SJSA1 (cell line): ENCODE data around the gene TMEM184C. TPM values are rescaled to one million over a fixed set of nuclear protein-coding genes. Genes with fewer than 3 reads are reported as not detected.
A peak's percentile ranks its signal among the peaks of the same experiment; 100 is the strongest.

Source experiments
- DNase-seq, 2 experiments: peaks; one replicate each; pipeline ENCODE4 v3.0.0-alpha.2; 2015 to 2020; ENCODE audit warnings: low spot score in 2 of 2, low read depth in 1 of 2
- H3K27ac ChIP-seq: fragments of 250-450 bp; sonication (Bioruptor Pico); 2 replicates; pipeline ENCODE4 v1.5.1; 2020; ENCODE audit warnings: mild to moderate bottlenecking, moderate library complexity
- H3K27me3 ChIP-seq: fragments of 250-450 bp; sonication (Bioruptor Pico); replicated peaks from 2 replicates; pipeline ENCODE4 v1.5.1; 2020; ENCODE audit warnings: mild to moderate bottlenecking, moderate library complexity
- H3K36me3 ChIP-seq: fragments of 250-450 bp; sonication (Bioruptor Pico); 2 replicates; pipeline ENCODE4 v1.5.1; 2020; ENCODE audit warnings: mild to moderate bottlenecking
- H3K4me1 ChIP-seq: fragments of 250-450 bp; sonication (Bioruptor Pico); replicated peaks from 2 replicates; pipeline ENCODE4 v1.6.1; 2021; ENCODE audit warnings: mild to moderate bottlenecking
- H3K4me3 ChIP-seq: fragments of 250-450 bp; sonication (Bioruptor Pico); 2 replicates; pipeline ENCODE4 v1.5.1; 2020; ENCODE audit warnings: mild to moderate bottlenecking
- H3K9me3 ChIP-seq: fragments of 250-450 bp; sonication (Bioruptor Pico); replicated peaks from 2 replicates; pipeline ENCODE4 v1.5.1; 2020; ENCODE audit warnings: mild to moderate bottlenecking
- total RNA-seq: library from RNA; depleted of rRNA; stranded (reverse); fragments of >200 nt; shearing (Covaris generic); gene quantifications from 2 replicates; pipeline ENCODE4 v1.2.3, GENCODE V29; 2014

TMEM184C gene
- total RNA-seq, 1 experiment from 2014 or later: 31.4 TPM

DNA sequence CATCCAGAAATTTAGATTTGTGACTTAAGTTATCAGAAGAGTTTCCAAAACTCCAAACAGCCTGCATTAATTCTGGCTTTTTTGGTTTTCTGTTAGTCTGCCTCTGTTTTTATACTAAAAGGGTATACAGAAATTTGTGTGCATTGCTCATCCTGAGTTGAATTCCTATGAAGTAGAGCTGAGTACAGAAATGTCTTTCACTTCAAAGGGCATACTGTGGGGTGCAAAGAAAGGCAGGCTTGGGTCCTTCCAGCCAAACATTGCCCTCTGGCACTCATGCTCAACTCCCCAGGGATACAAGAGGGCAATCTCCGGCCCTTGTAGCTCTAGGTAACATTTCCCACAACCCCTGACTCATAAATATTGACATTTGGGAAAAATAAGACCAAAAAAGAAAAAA, 27.6 kb upstream of the TMEM184C start:
- Histone ChIP-seq H3K4me3 (no peak overlapping the region), H3K27me3 (no peaks in the 10 kb centered on the region), H3K4me1 (no peaks in the 10 kb centered on the region), H3K27ac (no peak overlapping the region), H3K36me3 (no peaks in the 10 kb centered on the region), H3K9me3 (no peaks in the 10 kb centered on the region)
- DNase-seq: no peak

DNA sequence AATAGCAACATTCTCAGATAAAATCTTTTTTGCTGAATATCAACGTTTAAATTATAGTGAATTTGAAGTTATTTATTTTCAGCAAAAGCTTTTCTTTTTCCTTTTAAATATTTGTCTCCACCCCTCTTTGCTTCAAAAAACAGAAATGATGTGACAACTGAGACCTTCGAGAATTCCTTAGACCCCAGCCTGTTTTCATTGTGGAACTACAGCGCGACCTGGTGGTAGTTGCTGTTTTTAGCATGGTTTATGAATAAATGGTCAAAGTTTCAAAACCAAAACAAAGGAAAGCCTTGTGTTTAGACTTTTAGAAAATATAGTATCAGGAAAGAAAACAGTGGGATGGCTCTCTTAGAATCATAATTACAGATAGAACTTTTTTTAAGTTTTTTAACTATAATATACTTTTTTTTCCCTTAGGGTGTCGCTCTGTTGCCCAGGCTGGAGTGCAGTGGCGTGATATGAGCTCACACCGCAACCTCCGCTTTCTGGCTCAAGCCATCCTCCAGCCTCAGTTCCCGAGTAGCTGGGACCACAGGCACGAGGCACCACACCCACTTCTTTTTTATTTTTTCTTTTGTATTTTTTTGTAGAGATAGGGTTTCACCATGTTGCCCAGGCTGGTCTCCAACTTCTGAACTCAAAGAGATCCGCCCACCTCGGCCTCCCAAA, 26.8 kb upstream of the TMEM184C start:
- no peaks in the 10 kb centered on the region for H3K27me3 ChIP-seq
- no peaks in the 10 kb centered on the region for H3K4me1 ChIP-seq
- no peaks in the 10 kb centered on the region for H3K36me3 ChIP-seq
- peak; percentile 54 to 68 for DNase-seq
- H3K27ac ChIP-seq: no peak overlapping the region
- H3K4me3 ChIP-seq: no peak overlapping the region
- H3K9me3 ChIP-seq: no peaks in the 10 kb centered on the region

DNA sequence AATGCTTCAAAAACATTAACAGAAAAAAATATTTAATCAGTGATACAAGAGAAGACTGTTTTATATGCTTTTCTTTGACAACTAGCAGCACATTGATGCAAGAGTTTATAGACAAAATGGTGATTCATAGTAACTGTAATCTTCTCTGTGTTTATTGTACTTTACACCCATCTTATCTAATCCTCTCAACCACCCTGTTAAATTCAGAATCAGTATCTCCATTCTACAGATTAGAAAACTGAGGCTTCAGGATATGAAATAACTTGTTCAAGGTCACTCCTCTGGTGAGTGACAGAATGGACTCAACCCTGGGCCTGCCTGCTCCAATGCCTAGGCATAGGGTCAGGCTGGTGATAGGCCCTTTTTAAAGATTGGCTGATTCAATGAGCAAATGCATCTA, 26.1 kb upstream of the TMEM184C start:
- Histone ChIP-seq H3K9me3 (no peaks in the 10 kb centered on the region), H3K4me3 (no peak overlapping the region), H3K36me3 (no peaks in the 10 kb centered on the region), H3K27me3 (no peaks in the 10 kb centered on the region), H3K4me1 (no peaks in the 10 kb centered on the region), H3K27ac (no peak overlapping the region)
- DNase-seq: no peak

DNA sequence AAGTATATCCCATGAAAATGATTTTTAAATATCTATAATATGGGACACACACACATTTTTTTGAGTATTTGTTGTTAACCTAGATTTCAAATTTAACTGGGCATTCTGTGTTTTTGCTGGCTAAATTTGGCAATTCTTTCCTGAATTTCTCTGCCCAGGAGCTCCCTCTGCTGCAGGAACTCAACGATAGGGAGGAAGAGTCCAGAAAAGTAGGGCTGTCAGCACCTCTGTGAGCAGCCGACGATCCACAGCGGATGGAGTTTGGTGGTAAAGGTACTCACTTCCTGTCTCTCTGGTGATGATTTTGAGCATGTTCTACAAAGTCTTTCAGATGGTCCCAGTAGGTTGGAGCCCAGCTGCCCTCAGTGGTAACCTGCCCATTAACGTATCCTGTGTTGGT, 23.1 kb upstream of the TMEM184C start:
- no peaks in the 10 kb centered on the region for H3K27me3 ChIP-seq
- no peaks in the 10 kb centered on the region for H3K9me3 ChIP-seq
- peaks cover 10% of the 10 kb centered on the region for H3K4me1 ChIP-seq
- H3K4me3 ChIP-seq: no peak overlapping the region
- H3K27ac ChIP-seq: no peak overlapping the region
- no peaks in the 10 kb centered on the region for H3K36me3 ChIP-seq
- DNase-seq: no peak

DNA sequence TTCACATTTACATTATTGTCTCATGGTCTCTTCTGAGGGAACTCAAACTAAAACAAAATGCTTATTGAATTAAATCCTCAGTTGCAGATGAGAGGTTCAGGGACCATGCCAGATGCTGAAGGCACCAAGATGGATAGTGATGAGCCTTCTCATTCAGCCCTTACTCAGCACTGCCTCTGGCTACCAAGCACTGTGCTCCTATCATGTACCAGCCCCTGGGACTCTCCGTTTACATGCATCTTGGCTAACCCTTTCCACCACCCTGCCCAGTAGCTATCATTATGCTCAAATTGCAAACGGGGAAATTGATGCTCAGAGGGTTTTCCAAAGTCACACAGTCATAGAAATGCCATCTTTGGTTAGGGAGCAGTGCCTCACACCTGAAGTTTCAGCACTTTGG, 22.6 kb upstream of the TMEM184C start:
- no peak for DNase-seq
- no peak overlapping the region for H3K27ac ChIP-seq
- no peak overlapping the region for H3K4me3 ChIP-seq
- H3K4me1 ChIP-seq: peaks cover 12% of the 10 kb centered on the region
- no peaks in the 10 kb centered on the region for H3K36me3 ChIP-seq
- no peaks in the 10 kb centered on the region for H3K9me3 ChIP-seq
- H3K27me3 ChIP-seq: no peaks in the 10 kb centered on the region

DNA sequence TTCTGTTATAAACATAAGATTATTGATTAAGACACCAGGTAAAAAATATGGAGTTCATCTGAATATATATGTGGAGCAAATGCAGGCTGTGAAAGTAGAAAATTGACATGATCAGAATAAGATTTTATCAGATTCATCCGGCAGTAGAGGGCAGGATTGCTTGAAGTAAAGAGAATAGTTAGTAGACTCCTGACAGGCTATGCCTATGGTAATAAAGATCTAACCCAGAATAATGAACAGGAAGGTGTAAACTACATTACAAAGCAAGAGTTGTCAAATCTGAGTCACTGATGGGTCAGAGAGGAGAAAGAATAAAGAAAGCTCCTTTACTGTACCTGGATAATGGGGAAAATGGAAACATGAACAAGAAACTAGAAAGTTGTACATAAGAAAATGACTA, 20.8 kb upstream of the TMEM184C start:
- Histone ChIP-seq H3K4me3 (no peak overlapping the region), H3K9me3 (no peaks in the 10 kb centered on the region), H3K4me1 (peaks cover 18% of the 10 kb centered on the region), H3K27me3 (no peaks in the 10 kb centered on the region), H3K27ac (no peak overlapping the region), H3K36me3 (no peaks in the 10 kb centered on the region)
- no peak for DNase-seq

DNA sequence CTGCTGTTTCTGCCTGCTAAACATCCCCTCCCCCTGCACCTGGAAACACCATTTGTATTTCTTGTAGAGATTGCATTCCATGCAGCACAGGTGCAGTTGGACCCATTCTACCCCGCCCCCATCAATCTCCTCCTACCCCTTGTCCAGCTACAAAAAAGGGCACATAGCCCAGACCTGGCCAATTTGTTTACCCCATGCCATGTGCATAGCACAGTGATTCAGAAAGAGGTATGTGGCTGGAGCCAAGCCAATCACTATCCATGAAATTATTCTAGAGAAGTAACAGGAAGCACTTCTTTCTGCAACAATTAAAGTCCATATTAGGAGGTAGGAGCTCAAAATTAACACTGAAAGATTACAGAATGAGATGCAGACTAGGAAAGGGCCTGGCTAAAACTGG, 20.2 kb upstream of the TMEM184C start:
- H3K36me3 ChIP-seq: no peaks in the 10 kb centered on the region
- no peaks in the 10 kb centered on the region for H3K27me3 ChIP-seq
- peak; percentile 51 to 61 for DNase-seq
- H3K9me3 ChIP-seq: no peaks in the 10 kb centered on the region
- no peak overlapping the region for H3K27ac ChIP-seq
- H3K4me1 ChIP-seq: peaks cover 18% of the 10 kb centered on the region
- no peak overlapping the region for H3K4me3 ChIP-seq

DNA sequence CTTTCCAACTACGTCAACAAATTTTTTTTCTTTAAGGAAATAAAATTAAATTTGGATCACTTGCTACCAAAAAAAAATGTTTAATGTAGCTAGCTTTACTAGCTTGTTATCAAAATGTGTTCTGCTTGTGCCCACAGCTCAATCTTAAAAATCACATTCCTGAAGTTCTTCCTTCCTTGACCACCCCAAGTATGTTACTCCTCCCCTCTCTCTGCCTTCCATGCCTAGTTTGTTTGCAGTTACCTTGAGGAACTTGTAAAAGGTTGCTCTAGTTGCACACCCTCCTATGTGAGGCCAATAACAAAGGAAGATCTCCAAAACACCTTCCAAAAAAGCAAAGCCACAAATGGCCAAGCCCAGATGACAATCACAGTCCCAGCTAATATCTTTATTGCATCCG, 19.6 kb upstream of the TMEM184C start:
- no peak overlapping the region for H3K4me3 ChIP-seq
- H3K9me3 ChIP-seq: no peaks in the 10 kb centered on the region
- no peaks in the 10 kb centered on the region for H3K27me3 ChIP-seq
- H3K27ac ChIP-seq: no peak overlapping the region
- no peaks in the 10 kb centered on the region for H3K36me3 ChIP-seq
- DNase-seq: no peak
- H3K4me1 ChIP-seq: peaks cover 18% of the 10 kb centered on the region

DNA sequence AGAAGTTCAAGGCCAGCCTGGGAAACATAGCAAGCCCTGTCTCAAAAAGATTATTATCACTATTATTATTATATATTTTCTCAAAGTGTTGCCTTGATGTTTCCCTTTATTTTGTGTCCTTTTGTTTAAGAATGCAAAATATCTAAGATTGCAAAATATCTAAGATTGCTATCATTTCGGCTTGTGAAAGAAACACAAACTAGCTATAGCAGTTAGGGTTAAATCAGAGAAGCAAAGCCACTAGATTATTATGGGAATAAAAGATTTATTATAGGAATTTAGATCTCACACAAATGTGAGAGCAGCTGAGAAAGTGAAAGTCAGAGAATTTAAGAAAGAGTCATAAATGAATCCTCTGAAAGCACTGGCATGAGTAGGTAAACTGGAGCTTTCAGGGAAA, 18.0 kb upstream of the TMEM184C start:
- Histone ChIP-seq H3K27me3 (no peaks in the 10 kb centered on the region), H3K9me3 (no peaks in the 10 kb centered on the region), H3K4me3 (no peak overlapping the region), H3K27ac (no peak overlapping the region), H3K36me3 (no peaks in the 10 kb centered on the region), H3K4me1 (peaks cover 18% of the 10 kb centered on the region)
- no peak for DNase-seq

DNA sequence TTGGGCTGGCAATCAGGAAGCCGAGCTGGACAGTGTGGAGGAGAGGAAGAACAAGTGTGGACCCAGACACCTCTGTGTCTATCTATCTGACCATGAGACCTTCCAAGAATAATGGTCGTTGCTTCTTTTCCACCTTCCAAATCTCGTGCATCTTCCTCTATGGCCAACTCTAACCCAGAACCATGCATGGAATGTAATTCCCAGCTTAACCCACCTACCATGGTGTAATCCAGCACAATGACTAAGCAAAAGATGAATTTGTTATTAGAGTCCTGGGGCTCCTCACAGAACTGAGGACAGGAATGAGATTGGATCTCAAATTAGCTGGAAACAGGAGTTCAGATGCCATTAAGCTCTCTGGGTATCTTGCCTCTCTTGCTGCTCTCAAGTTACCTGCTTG, 17.4 kb upstream of the TMEM184C start:
- Histone ChIP-seq H3K4me1 (peaks cover 18% of the 10 kb centered on the region), H3K4me3 (no peak overlapping the region), H3K27ac (no peak overlapping the region), H3K9me3 (no peaks in the 10 kb centered on the region), H3K36me3 (no peaks in the 10 kb centered on the region), H3K27me3 (no peaks in the 10 kb centered on the region)
- no peak for DNase-seq

DNA sequence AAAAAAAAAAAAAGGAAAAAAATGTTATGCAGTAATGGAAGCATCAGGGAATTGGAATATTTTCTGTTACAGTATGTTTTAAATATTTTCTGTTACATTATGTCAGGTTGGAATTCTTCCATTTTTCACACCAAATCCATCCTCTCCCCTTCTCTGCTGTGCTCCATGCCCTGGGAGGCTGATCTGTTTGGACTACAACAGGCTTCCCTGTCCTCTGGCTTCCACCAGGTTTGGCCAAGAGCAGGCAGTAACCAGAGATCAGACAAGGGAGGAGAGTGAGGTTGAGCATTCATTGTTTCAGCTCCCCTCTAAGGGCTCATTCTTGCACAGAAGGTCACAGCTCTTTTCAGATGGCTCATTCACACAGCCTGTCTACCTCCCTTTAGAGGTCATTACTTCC, 11.7 kb upstream of the TMEM184C start:
- Histone ChIP-seq H3K9me3 (no peaks in the 10 kb centered on the region), H3K27ac (no peak overlapping the region), H3K36me3 (no peaks in the 10 kb centered on the region), H3K27me3 (no peaks in the 10 kb centered on the region), H3K4me3 (no peak overlapping the region), H3K4me1 (no peaks in the 10 kb centered on the region)
- no peak for DNase-seq

DNA sequence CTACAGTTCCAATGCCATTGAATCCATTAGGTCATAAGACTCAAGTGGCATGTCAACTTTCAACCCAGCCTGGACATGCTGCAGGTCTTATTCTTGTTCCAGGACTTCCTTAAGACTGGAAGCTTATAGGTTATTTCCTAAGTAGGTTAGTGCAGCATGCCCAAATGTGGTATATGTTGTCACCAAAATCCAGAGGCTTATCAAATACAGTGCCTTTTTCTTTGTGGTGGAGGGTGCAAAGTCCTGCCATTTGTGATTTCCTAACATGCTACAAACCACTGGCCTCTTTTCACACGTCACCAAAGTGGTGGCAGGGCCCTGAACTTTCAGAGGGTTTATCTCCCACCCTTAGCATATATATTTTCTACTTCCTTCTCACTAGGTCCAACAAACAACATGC, 9.7 kb upstream of the TMEM184C start:
- H3K36me3 ChIP-seq: no peaks in the 10 kb centered on the region
- no peaks in the 10 kb centered on the region for H3K4me1 ChIP-seq
- no peaks in the 10 kb centered on the region for H3K9me3 ChIP-seq
- no peak overlapping the region for H3K4me3 ChIP-seq
- H3K27me3 ChIP-seq: no peaks in the 10 kb centered on the region
- H3K27ac ChIP-seq: no peak overlapping the region
- no peak for DNase-seq

DNA sequence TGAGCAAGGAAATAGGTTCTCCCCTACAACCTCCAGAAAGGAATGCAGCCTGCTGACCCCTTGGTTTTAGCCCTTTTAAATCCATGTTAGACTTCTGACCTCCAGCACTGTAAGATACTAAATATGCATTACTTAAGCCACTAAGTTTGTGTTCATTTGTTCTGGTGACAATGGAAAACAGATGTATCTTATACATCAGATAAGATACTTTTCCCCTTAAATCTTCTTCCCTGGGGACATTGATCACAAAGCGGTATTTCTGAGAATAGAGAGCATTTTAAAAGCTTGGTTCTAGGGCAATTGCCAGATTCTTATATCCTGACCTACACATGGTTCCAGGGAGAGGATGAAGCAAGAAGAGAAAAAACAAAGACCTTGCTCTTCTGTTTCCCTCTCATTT, 6.5 kb upstream of the TMEM184C start:
- no peaks in the 10 kb centered on the region for H3K4me1 ChIP-seq
- H3K27ac ChIP-seq: no peak overlapping the region
- no peaks in the 10 kb centered on the region for H3K36me3 ChIP-seq
- DNase-seq: no peak
- no peaks in the 10 kb centered on the region for H3K9me3 ChIP-seq
- no peak overlapping the region for H3K4me3 ChIP-seq
- no peaks in the 10 kb centered on the region for H3K27me3 ChIP-seq

DNA sequence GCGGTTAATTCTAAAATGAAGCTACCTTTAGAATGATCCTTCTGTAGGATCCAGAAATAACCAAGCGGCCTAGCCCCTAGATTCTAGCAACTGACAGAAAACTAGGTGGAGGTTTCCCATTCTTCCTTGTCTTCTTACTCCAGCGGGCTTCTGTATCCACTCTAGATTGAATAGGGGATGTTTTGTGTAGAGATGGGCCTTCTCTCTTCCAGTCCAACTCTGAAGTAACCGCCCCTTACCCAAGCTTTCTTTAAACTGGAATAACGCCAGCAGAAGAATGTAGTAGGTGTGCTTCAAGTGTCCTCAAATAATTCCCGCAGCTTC, 386 bp upstream of the TMEM184C start:
- Histone ChIP-seq H3K36me3 (peaks cover 20% of the 10 kb centered on the region), H3K4me1 (0 out of 2 replicates have a peak, but pooled peaks cover 6% of the 10 kb centered on the region), H3K4me3 (peak overlapping the region; percentile 57), H3K27ac (no peak overlapping the region), H3K27me3 (no peaks in the 10 kb centered on the region), H3K9me3 (no peaks in the 10 kb centered on the region)
- DNase-seq: no peak
